ENCODE results near the gene PARP1. TPM values are rescaled to one million over a fixed set of nuclear protein-coding genes. Genes with fewer than 3 reads are reported as not detected.

PARP1 gene
- total and polyA plus RNA-seq, 12 donors: 15.3 to 150 (median 70.6) TPM

GRCh38 chr1:226364901-226365565 is 42.9 kb downstream of the PARP1 start:
- Histone ChIP-seq H3K4me3 (no peak overlapping the region), H3K27ac (no peak overlapping the region), H3K9me3 (replicated peaks in 1 of 3) (no peaks in the 10 kb centered on the region), H3K27me3 (no peaks in the 10 kb centered on the region), H3K36me3 (replicated peaks in 1 of 2) (peaks cover 0 to 93% of the 10 kb centered on the region in 2 donors), H3K4me1 (replicated peaks in 1 of 2) (no peaks in the 10 kb centered on the region)
- intact Hi-C loops (cut with DNase I): no loop called here
- DNase-seq: no peak
- no peak for TF ChIP-seq POLR2A (IDR thresholded peaks at IDR 0.05)
- TF ChIP-seq CTCF (IDR thresholded peaks at IDR 0.05): no peak
- 94 to 97% (median 95%) methylated on average over 13 to 15 of the region's 15 CpGs for WGBS, 4 donors

DNA sequence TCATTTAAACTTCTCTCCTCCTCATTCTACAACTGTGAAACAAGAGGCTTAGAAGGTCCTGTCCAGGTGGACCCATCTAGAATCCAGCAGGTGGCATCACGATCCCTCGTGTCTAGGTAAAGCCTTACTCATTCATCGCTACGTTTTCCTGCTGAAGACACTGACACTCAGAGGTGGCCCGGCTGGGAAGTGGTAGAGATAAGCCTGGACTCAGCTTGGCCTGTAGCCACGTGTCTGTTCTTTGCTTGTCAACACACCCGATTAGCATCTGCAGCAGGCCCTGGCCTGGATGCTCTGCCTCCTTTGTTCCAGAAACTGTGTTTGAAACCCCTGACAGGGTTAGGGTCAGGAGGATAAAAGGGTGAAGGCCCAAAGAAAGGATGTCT is 43.4 kb downstream of the PARP1 start:
- WGBS, 4 donors: 64 to 77% (median 71%) methylated on average over 7 of the region's 7 CpGs
- no peak overlapping the region for H3K27ac ChIP-seq
- intact Hi-C loops (cut with DNase I): no loop called here
- DNase-seq: peak in 3 of 7 donors; percentile 6 to 86 (median 20)
- peaks cover 0 to 90% of the 10 kb centered on the region in 2 donors for H3K36me3 ChIP-seq (replicated peaks in 1 of 2)
- no peaks in the 10 kb centered on the region for H3K4me1 ChIP-seq (replicated peaks in 1 of 2)
- H3K9me3 ChIP-seq (replicated peaks in 1 of 3): no peaks in the 10 kb centered on the region
- H3K27me3 ChIP-seq: no peaks in the 10 kb centered on the region
- TF ChIP-seq CTCF (IDR thresholded peaks at IDR 0.05) (no peak), POLR2A (IDR thresholded peaks at IDR 0.05) (no peak)
- H3K4me3 ChIP-seq: no peak overlapping the region

- intact Hi-C loops (cut with DNase I): no loop called here
- 84 to 91% (median 86%) methylated on average over 9 of the region's 9 CpGs for WGBS, 4 donors
- no peaks in the 10 kb centered on the region for H3K9me3 ChIP-seq (replicated peaks in 1 of 3)
- no peak for DNase-seq
- no peaks in the 10 kb centered on the region for H3K27me3 ChIP-seq
- H3K4me3 ChIP-seq: no peak overlapping the region
- H3K27ac ChIP-seq: no peak overlapping the region
- TF ChIP-seq CTCF (IDR thresholded peaks at IDR 0.05): no peak
- no peak for TF ChIP-seq POLR2A (IDR thresholded peaks at IDR 0.05)
- H3K36me3 ChIP-seq (replicated peaks in 1 of 2): peaks cover 0 to 87% of the 10 kb centered on the region in 2 donors
- H3K4me1 ChIP-seq (replicated peaks in 1 of 2): no peaks in the 10 kb centered on the region
Measured at GRCh38 chr1:226363801-226364513, 43.9 kb downstream of the PARP1 start.

GRCh38 chr1:226362891-226363447 is 44.9 kb downstream of the PARP1 start:
- H3K36me3 ChIP-seq (replicated peaks in 1 of 2): peaks cover 0 to 79% of the 10 kb centered on the region in 2 donors
- WGBS, 4 donors: 93 to 99% (median 95%) methylated on average over 9 of the region's 9 CpGs
- H3K27ac ChIP-seq: no peak overlapping the region
- no peaks in the 10 kb centered on the region for H3K9me3 ChIP-seq (replicated peaks in 1 of 3)
- TF ChIP-seq CTCF (IDR thresholded peaks at IDR 0.05): no peak
- TF ChIP-seq POLR2A (IDR thresholded peaks at IDR 0.05): no peak
- no peak overlapping the region for H3K4me3 ChIP-seq
- no peaks in the 10 kb centered on the region for H3K4me1 ChIP-seq (replicated peaks in 1 of 2)
- DNase-seq: no peak
- no peaks in the 10 kb centered on the region for H3K27me3 ChIP-seq
- intact Hi-C loops (cut with DNase I): no loop called here
